T-helper 9 cell (primary cell): ENCODE results near the gene MITD1.
"Not testable (repeated sequence)": the region's sequence is repeated elsewhere in the genome, so short reads cannot be mapped to it uniquely, and the experiment has no call there.

Experiments
- DNase-seq: peaks from one replicate; pipeline ENCODE4 v3.0.0-alpha.2; 2020

The MITD1 gene

DNA sequence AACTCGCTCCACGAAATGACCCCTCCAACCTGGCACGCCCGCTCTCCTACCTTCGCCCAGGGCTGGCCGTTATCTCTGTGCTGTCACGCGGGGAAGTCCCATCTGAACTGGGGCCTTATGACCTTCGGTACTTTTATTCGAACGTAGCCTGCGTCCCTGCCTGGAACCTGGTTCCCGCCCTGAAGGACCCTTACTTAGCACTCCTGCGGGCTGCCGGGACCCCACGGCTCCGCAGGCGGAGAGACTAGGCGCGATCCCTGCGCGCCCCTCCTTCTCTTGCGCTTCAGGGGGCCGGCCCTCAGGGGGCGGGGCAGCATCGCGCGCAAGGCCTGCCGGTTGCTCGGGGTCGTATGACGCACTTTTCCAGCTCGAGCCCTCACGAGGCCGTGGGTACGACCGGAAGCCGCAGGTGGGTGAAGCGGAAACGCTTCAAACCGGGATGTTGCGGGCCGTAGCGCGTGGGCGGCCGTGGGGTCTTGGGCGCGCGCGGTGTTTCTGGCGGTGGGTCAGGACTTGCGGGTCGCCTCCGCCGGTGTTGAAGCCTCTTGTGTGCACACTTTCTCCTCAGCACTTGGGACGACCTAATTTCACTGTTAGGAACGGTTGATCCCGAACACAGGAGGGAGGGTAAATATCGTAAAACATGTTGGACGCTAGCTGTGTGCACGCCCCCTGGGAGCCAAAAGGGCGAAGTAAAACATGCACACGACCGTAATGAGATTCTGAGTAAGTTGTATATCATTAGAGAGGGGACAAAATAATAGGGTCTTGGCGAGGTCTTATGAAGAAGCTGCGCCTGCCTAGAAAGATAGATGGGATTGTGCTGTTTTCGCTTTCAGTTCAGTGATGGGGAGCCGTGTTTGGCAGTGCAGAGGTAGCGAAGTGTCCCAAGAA lies 26.0 kb downstream of the MITD1 start, which contains the start of the genes LIPT1 and TSGA10:
Gene LIPT1 (plus strand): TSS at position 325 of the 894 bp plus-strand sequence. CDS start 6,991 bp downstream, outside the sequence.
Gene TSGA10 (minus strand): TSS at position 300 of the 894 bp plus-strand sequence. CDS start 45,503 bp downstream, outside the sequence.
- DNase-seq = peak; percentile 89

DNA sequence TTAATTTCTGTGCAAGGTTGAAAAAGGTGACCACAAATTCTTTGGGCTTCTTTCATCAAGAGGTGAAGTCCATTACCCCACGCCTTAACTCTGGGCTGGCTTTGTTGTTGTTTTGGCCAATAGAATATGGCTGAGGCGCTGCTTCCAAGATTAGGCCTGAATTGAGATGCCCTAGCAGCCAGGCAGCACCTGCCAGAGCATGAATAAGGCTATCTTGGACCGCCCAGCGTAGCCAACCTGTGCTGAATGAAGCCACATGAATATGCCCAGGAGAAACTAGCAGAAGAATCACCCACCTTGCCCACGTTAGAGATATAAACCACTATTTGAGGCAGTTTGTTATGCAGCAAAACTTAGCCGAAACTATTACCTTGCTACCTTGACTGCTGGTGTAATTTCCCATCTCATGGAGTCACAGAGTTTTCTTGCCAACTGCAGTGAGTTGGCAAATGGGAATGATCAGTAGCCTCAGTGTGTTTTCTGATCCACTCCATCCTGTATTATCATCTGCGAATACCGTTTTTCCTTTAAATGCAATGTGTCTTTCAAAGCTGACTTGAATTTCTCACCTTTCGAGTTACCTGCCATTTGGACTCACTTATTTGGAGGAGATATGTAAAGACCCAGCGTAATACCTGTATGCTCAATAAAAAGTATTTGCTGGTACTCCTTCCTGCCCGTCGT lies 26.8 kb downstream of the MITD1 start:
- no peak for DNase-seq

DNA sequence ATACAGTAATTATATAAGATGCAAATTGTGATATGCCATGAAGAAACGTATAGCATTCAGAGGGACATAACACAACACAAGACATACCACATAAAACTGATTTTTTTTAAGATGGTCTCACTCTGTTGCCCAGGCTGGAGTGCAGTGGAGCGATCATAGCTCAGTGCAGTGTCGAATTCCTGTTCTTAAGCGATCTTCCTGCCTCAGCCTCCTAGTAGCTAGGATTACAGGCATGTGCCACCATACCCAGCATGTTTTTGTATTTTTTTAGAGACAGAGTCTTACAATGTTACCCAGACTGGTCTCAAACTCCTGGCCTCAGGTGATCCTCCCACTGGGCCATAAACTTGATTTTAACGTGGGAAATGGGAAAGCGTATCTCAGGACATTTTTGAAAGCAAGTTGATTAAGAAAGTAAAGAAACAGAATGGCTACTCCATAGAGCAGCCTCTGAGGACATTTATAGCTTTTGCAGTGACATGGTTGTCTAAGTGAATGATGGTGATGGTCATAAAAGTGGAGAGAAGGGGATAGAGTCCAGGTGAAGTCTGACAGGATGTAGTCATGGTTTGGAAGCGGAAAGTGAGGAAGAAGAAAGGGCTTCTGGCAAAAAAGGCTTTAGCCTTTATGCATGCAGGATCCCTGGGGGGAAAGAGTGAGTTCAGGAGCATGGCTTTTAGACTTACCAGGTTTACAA lies 28.5 kb downstream of the MITD1 start:
- DNase-seq = no peak

DNA sequence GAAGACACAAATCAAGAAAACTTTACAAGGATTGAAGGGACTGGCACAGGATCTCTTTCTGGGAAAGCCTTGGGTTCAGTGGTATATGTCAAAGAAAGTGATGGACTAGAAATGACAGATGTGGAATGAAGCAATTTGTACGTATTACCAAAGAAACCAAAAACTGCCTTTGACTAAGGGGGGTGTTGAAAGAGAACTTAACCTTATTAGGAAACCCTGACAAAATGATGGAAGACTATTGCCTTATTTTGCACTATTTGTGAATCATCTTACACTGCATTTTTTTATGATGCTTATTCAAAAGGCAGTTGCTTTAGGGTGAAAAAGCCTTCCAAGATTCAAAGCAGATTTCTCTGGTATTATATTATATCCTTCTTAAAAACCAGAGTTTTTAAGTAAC lies 30.2 kb downstream of the MITD1 start:
- no peak for DNase-seq

DNA sequence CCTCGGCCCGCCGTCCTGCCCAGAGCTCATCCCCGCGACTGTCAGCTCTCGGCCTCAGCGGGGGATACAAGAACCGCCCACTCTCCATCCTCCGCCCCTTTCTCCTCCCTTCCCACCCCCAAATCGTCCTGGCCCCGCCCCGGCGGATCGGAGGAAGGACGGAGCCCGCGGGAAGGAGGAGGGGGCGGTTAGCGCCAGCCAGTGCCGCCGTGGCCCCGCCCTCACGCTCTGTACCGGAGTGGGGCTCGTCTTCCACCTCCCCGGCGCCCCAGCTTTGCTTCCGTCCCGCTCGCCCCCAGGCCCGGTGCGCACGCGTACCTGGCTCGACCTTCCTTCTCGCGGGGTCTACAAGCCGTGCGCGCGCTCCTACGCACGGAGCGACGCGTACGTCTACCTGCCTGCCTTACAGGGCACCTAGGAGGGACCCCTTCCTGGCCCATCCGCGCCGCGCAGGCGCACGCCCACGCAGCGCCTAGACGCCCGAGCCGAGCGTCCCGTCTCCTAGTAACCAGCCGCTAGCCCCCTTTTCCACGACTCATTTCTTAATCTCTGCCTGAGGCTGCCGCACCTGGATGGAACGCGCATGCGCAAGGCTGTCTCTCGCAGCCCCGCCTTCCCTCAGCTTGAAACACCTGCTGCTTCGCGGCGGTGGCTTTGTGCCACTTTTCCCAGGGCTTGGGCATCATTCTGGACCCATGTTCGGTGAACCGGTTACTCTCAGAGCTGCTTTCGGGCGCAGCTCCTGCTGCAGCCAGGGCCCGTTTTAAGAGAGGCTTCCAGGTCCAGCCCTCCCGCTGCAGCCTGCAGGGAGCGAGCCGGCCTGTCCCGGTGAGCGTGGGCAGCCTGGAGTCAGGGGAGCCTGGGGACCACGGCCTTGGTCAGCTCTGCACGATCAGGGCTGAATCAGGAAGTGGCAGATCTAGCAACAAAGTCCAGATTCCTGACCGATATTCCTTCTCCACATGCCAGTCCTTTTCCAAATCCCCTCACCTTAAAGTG lies 39.4 kb downstream of the MITD1 start, which contains the start of gene C2orf15:
Gene C2orf15 (plus strand): TSS at position 598 of the 999 bp plus-strand sequence. CDS start 8,852 bp downstream, outside the sequence.
- peak; percentile 96 for DNase-seq

DNA sequence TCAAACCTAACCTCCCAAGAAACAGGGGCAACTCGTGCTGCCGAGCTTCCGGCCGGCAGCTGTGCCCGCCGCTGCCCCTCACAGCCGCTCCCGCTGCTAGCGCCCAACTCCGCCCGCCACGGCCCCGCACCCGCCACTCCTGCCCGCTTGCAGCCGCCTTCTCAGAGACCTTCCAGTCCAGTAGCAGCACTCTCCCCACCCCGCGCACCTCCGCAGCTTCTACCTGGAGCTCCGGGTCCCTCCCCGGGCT lies 40.1 kb downstream of the MITD1 start:
- no peak for DNase-seq

DNA sequence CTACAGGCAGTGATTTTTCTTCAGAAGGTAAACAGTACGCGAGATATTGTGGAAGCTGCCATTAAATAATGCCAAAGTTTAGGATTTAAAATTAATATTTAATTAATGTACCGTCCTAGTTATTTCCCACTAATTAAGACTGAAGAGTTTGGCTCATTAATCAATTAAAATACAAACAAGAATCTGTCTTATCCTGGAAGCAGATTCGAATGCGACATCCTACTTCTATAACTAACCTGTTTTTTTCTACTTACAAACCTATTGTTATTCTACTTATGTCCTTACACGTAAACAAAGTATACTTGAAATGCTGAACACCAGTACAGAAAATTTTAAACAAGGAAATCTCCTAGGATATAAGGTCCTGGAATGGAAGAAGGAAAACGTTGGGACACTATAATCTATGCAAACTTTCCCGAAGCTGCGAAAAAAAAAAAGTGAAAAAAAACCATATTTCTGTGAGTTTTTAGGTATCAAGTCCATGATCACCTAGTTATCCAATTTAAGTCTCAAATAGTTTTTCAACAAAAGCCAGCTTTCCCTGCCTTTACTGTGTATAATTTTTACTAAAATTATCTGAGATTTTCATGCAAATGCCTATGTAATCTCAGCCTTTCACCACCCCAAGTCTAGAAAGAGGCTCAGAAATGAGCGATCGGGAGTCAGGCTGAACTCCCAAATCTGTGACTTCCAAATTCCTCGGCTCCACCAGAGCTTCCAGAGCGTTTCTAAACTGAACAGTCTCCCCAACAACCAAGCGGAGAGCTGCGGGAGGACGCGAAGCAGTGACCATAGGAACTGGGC lies 40.6 kb downstream of the MITD1 start:
- DNase-seq = no peak

DNA sequence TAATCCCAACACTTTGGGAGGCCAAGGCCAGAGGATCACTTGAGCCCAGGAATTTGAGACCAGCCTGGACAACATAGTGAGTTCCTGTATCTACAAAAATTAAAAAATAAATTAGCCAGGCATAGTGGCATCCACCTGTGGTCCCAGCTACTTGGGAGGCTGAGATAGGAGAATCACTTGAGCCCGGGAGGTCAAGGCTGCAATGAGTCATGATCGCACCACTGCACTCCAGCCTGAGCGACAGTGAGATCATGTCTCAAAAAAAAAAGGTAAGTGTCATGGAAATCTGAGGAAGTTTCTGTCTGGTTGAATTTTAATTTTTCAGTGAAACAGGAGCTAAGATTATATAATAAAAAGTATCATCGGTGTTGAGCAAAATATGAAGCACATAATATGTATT lies 41.9 kb downstream of the MITD1 start:
- no peak for DNase-seq

DNA sequence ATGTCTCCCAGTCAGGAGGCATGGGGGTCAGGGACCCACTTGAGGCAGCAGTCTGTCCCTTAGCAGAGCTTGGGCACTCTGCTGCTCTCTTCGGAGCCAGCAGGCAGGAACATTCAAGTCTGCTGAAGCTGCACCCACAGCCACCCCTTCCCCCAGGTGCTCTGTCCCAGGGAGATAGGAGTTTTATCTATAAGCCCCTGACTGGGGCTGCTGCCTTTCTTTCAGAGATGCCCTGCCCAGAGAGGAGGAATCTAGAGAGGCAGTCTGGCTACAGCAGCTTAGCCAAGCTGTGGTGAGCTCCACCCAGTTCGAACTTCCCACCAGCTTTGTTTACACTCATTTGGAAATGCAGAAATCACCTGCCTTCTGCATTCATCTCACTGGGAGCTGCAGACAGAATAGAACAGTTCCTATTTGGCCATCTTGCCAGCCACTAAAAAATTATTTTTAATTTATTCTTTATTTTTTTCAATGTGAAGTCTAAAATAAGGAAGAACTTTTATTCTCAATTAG lies 45.8 kb downstream of the MITD1 start:
- not testable (repeated sequence) for DNase-seq

DNA sequence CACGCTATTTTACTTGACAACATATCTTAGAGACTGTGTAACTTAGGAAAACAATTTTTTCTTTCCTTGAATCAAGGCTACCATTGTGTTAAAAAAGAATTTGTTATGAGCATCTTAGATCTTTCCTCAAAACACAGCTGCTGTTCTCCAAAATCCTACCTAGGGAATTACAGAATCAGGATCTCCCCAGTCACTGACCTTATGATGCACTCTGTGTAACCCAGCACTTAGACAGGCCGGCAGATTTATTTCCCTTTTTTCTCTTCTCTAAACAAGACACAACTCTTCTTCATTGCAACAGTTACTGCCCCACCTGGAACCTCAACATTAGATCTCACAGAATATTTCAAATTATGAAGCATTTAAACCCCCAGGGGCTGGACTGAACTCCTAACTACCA lies 52.9 kb downstream of the MITD1 start:
- DNase-seq = no peak
